Measurements from ENCODE around the gene PVALB. TPM values are rescaled to one million over a fixed set of nuclear protein-coding genes. Genes with fewer than 3 reads are reported as not detected.
A peak's percentile ranks its signal among the peaks of the same experiment; 100 is the strongest.

PVALB gene
- total RNA-seq, 2 donors from 2014 or later, result not detected

- peak within 1 kb of the TSS; percentile 88 to 92 for H3K27ac ChIP-seq
- peaks cover 0 to 15% of the 10 kb centered on the region in 2 donors for H3K4me1 ChIP-seq
- H3K9me3 ChIP-seq, result no peaks in the 10 kb centered on the region
- no peaks in the 10 kb centered on the region for H3K27me3 ChIP-seq
- no peaks in the 10 kb centered on the region for H3K36me3 ChIP-seq
- peak within 1 kb of the TSS; percentile 84 to 96 for H3K4me3 ChIP-seq
- TF ChIP-seq CTCF (IDR thresholded peaks at IDR 0.05), result no peak
- DNase-seq (ENCODE audit: low spot score), result peak; percentile 100
These were observed 40.7 kb downstream of the PVALB start, which contains the start of gene IFT27 for GRCh38 chr22:36775964-36776669. TSS of gene IFT27 (minus strand) at chr22:36776119. CDS start at chr22:36775707, 412 bp downstream.

- Histone ChIP-seq H3K27me3 (no peaks in the 10 kb centered on the region), H3K4me3 (peak overlapping the region; percentile 84 to 96), H3K9me3 (no peaks in the 10 kb centered on the region), H3K4me1 (peaks cover 0 to 16% of the 10 kb centered on the region in 2 donors), H3K27ac (peak overlapping the region; percentile 88 to 92), H3K36me3 (no peaks in the 10 kb centered on the region)
- DNase-seq (ENCODE audit: low spot score), result no peak
- TF ChIP-seq CTCF (IDR thresholded peaks at IDR 0.05), result no peak
These were observed 41.3 kb downstream of the PVALB start for GRCh38 chr22:36775586-36775963.

DNA sequence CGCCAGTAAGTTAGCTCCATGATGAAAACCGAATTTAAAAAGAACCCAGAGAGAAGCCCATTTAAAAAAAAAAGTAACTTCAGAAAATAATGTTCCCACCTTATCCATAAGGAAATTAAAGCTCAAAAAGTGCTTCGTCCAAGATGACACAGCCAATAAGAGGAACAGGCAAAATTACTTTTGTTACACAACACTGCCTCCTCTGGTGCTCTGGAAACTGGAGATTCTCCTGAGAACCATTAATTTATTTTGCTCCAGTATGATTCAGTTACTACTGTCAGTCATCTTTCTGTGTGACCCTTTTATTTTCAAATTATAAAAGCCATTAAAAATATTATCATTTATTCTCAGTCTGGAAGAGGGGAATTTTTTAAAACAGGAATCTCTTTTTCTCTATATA lies 42.9 kb downstream of the PVALB start:
- no peak overlapping the region for H3K27ac ChIP-seq
- peaks cover 0 to 23% of the 10 kb centered on the region in 2 donors for H3K4me1 ChIP-seq
- no peak for DNase-seq (ENCODE audit: low spot score)
- no peak overlapping the region for H3K4me3 ChIP-seq
- no peaks in the 10 kb centered on the region for H3K36me3 ChIP-seq
- no peaks in the 10 kb centered on the region for H3K9me3 ChIP-seq
- peak in 1 of 2 donors; percentile 52 for TF ChIP-seq CTCF (IDR thresholded peaks at IDR 0.05)
- no peaks in the 10 kb centered on the region for H3K27me3 ChIP-seq

DNA sequence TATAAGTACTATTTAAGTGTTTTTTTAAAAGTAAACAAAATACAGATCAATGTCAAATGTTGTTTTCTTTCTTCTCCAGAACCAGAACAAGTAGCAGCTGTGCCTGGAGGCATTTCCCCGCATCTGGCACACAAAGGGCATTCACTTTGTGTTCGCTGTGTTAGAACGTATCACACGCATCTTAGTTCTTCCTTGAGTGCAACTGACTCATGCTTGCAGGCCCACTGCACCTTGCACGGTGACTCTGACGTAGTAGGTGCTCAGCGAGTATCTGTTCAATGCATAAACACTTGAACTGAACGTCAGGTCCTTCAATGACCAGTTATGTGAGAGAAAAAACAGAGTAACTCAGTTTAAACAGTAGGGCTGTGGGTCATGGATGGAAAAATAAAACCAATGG lies 44.4 kb downstream of the PVALB start:
- DNase-seq (ENCODE audit: low spot score), result no peak
- H3K27me3 ChIP-seq, result no peaks in the 10 kb centered on the region
- H3K27ac ChIP-seq, result no peak overlapping the region
- H3K9me3 ChIP-seq, result no peaks in the 10 kb centered on the region
- no peak for TF ChIP-seq CTCF (IDR thresholded peaks at IDR 0.05)
- H3K36me3 ChIP-seq, result no peaks in the 10 kb centered on the region
- no peak overlapping the region for H3K4me3 ChIP-seq
- H3K4me1 ChIP-seq, result peaks cover 0 to 23% of the 10 kb centered on the region in 2 donors

GRCh38 chr22:36771356-36772063 lies 45.3 kb downstream of the PVALB start:
- Histone ChIP-seq H3K4me1 (peaks cover 0 to 18% of the 10 kb centered on the region in 2 donors), H3K9me3 (no peaks in the 10 kb centered on the region), H3K36me3 (no peaks in the 10 kb centered on the region), H3K27ac (no peak overlapping the region), H3K27me3 (no peaks in the 10 kb centered on the region), H3K4me3 (no peak overlapping the region)
- DNase-seq (ENCODE audit: low spot score), result no peak
- TF ChIP-seq CTCF (IDR thresholded peaks at IDR 0.05), result no peak
